Neural progenitor cell (in vitro differentiated cells): ENCODE results near the gene AK4.

Experiments used
- CTCF ChIP-seq: fragments of 200-600 bp; sonication (generic); IDR thresholded peaks from 2 replicates; pipeline ENCODE4 v1.5.1; 2017; ENCODE audit warnings: antibody characterized with exemption, mild to moderate bottlenecking
- EZH2phosphoT487 ChIP-seq: fragments of 200-600 bp; sonication (generic); IDR thresholded peaks from 2 replicates; pipeline ENCODE4 v1.6.1; 2017; ENCODE audit warnings: antibody characterized with exemption

GRCh38 chr1:65258106-65258505 lies 110.1 kb downstream of the AK4 start:
- no peak for TF ChIP-seq CTCF
- no peak for TF ChIP-seq EZH2phosphoT487
